NT2/D1 (cell line): ENCODE results near the gene LIF.

ENCODE experiments used
- YY1 ChIP-seq: IDR thresholded peaks from 2 replicates; pipeline ENCODE4 v1.6.1; 2011; ENCODE audit not compliant: insufficient read length, insufficient read depth
- ZNF274 ChIP-seq: IDR thresholded peaks from 2 replicates; pipeline ENCODE4 v1.6.1; 2011; ENCODE audit warnings: mild to moderate bottlenecking, low read depth, low read length

- TF ChIP-seq ZNF274 = no peak
- TF ChIP-seq YY1 = no peak
Observed at GRCh38 chr22:30253205-30253852, 6.8 kb upstream of the LIF start.
